Activated T-cell treated with anti-CD3 and anti-CD28 coated beads, Interleukin-2, amount 50 U/mL, for 72 hours (primary cell): Measurements from ENCODE around the gene TMEM200C. TPM values are rescaled to one million over a fixed set of nuclear protein-coding genes. Genes with fewer than 3 reads are reported as not detected.
"Not testable (repeated sequence)": the region's sequence is repeated elsewhere in the genome, so short reads cannot be mapped to it uniquely, and the experiment has no call there.

Experiments
- ATAC-seq, 2 donors: fragments of 150-1000 bp; cut with Tn5 transposase; replicated peaks in 1 of 2; 2 replicates each; pipeline ENCODE4 v1.10.0; 2021; ENCODE audit warnings: moderate library complexity in 2 of 2, mild to moderate bottlenecking in 1 of 2
- DNase-seq, 2 donors: peaks; one replicate each; pipeline ENCODE4 v3.0.0; 2021 to 2022; ENCODE audit warnings: mixed read lengths in 1 of 2
- H3K27ac Mint-ChIP-seq: one replicate; pipeline ENCODE4 v1.8.0; 2022; ENCODE audit warnings: mild to moderate bottlenecking, moderate library complexity, mixed read lengths
- H3K27me3 Mint-ChIP-seq: one replicate; pipeline ENCODE4 v1.8.0; 2022; ENCODE audit warnings: low read depth, mixed read lengths
- H3K36me3 Mint-ChIP-seq, 2 donors: one replicate each; pipeline ENCODE4 v1.8.0; 2022; ENCODE audit warnings: mixed read lengths in 2 of 2, mild to moderate bottlenecking in 1 of 2; ENCODE audit not compliant: insufficient read depth in 2 of 2
- H3K4me1 Mint-ChIP-seq: one replicate; pipeline ENCODE4 v1.8.0; 2022; ENCODE audit warnings: low read depth, mixed read lengths
- H3K4me3 Mint-ChIP-seq, 2 donors: one replicate each; pipeline ENCODE4 v1.8.0; 2022; ENCODE audit warnings: mild to moderate bottlenecking in 2 of 2, mixed read lengths in 2 of 2, moderate library complexity in 2 of 2
- H3K9me3 Mint-ChIP-seq, 2 donors: one replicate each; pipeline ENCODE4 v1.8.0; 2022; ENCODE audit warnings: mixed read lengths in 2 of 2
- total RNA-seq, 2 donors: library from RNA; stranded (reverse); gene quantifications; one replicate each; pipeline ENCODE4 v1.2.3, GENCODE V29; 2022

TMEM200C gene
- total RNA-seq, 2 donors from 2014 or later, result not detected

GRCh38 chr18:5884375-5884774 lies 10.9 kb downstream of the TMEM200C start:
- ATAC-seq, result no peak
- H3K27ac Mint-ChIP-seq, result no peak overlapping the region
- H3K36me3 Mint-ChIP-seq, result peaks cover 0 to 1% of the 10 kb centered on the region in 2 donors
- no peaks in the 10 kb centered on the region for H3K9me3 Mint-ChIP-seq
- H3K27me3 Mint-ChIP-seq, result peaks cover 27% of the 10 kb centered on the region
- H3K4me3 Mint-ChIP-seq, result no peak overlapping the region
- H3K4me1 Mint-ChIP-seq, result no peaks in the 10 kb centered on the region
- DNase-seq, result no peak

GRCh38 chr18:5879479-5879882 lies 15.8 kb downstream of the TMEM200C start:
- ATAC-seq (no peak), DNase-seq (no peak)
- H3K27me3 Mint-ChIP-seq, result peaks cover 18% of the 10 kb centered on the region
- no peak overlapping the region for H3K27ac Mint-ChIP-seq
- H3K4me1 Mint-ChIP-seq, result no peaks in the 10 kb centered on the region
- no peaks in the 10 kb centered on the region for H3K36me3 Mint-ChIP-seq
- no peaks in the 10 kb centered on the region for H3K9me3 Mint-ChIP-seq
- no peak overlapping the region for H3K4me3 Mint-ChIP-seq

GRCh38 chr18:5876891-5877290 lies 18.4 kb downstream of the TMEM200C start:
- no peak overlapping the region for H3K27ac Mint-ChIP-seq
- no peak for ATAC-seq
- H3K36me3 Mint-ChIP-seq, result no peaks in the 10 kb centered on the region
- no peak for DNase-seq
- H3K4me3 Mint-ChIP-seq, result no peak overlapping the region
- H3K27me3 Mint-ChIP-seq, result peaks cover 23% of the 10 kb centered on the region
- no peaks in the 10 kb centered on the region for H3K9me3 Mint-ChIP-seq
- H3K4me1 Mint-ChIP-seq, result no peaks in the 10 kb centered on the region

DNA sequence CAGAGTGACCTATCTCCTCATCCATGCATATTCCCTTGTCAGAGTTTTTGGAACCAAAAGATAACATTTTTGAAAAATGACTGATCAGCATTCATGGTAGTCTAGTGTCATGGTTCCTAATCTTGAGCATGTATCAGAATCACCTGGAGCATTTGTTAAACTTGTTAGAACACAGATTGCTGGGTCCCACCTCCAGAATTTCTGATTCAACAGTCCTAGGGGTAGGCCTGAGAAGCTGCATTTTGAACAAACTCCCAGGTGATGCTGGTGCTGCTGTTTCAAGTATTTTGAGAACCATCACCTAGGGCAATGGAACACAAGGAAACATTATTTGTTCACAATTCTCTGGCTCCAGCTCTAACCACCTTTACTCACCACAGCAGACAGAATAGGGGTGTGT lies 21.0 kb downstream of the TMEM200C start:
- Mint-ChIP-seq H3K4me3 (no peak overlapping the region), H3K4me1 (no peaks in the 10 kb centered on the region), H3K27ac (no peak overlapping the region), H3K36me3 (no peaks in the 10 kb centered on the region), H3K27me3 (peaks cover 19% of the 10 kb centered on the region), H3K9me3 (no peaks in the 10 kb centered on the region)
- DNase-seq (no peak), ATAC-seq (no peak)

- Mint-ChIP-seq H3K4me3 (no peak overlapping the region), H3K27ac (no peak overlapping the region), H3K36me3 (no peaks in the 10 kb centered on the region), H3K9me3 (no peaks in the 10 kb centered on the region), H3K4me1 (no peaks in the 10 kb centered on the region), H3K27me3 (peaks cover 15% of the 10 kb centered on the region)
- ATAC-seq (no peak), DNase-seq (no peak)
Observed at GRCh38 chr18:5872886-5873285, 22.4 kb downstream of the TMEM200C start.

DNA sequence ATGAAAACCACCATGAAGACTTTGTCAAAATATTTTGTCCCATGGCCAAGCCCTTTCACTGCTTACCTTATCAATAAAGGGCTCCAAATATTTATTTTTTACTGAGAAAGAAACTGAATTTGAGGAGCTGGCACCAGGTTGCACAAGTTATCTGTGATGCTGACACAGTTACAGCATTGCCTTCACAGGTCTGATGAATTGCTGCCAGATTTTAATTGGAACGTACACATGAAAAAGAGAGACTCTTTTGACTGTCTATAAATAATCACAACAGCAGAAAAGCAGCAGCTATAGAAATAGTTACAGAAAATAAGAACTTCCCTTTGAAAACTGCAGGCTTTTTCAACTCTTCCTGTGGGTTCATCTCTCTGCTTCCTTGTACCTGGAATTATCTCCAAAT lies 23.9 kb downstream of the TMEM200C start:
- Mint-ChIP-seq H3K9me3 (no peaks in the 10 kb centered on the region), H3K27me3 (peaks cover 11% of the 10 kb centered on the region), H3K4me1 (no peaks in the 10 kb centered on the region), H3K36me3 (no peaks in the 10 kb centered on the region), H3K27ac (no peak overlapping the region), H3K4me3 (no peak overlapping the region)
- no peak for DNase-seq
- no peak for ATAC-seq

GRCh38 chr18:5868218-5868854 lies 27.0 kb downstream of the TMEM200C start:
- Mint-ChIP-seq H3K4me1 (no peaks in the 10 kb centered on the region), H3K4me3 (no peak overlapping the region)
- ATAC-seq, result peak; percentile 30 to 46

GRCh38 chr18:5865521-5865920 lies 29.8 kb downstream of the TMEM200C start:
- DNase-seq, result no peak

More at GRCh38 chr18:5868218-5868854, 27.0 kb downstream of the TMEM200C start:
- no peak overlapping the region for H3K27ac Mint-ChIP-seq
- DNase-seq, result peak; percentile 38 to 40
- H3K36me3 Mint-ChIP-seq, result no peaks in the 10 kb centered on the region
- peaks cover 2% of the 10 kb centered on the region for H3K27me3 Mint-ChIP-seq
- H3K9me3 Mint-ChIP-seq, result peaks cover 0 to under 1% of the 10 kb centered on the region in 2 donors

DNA sequence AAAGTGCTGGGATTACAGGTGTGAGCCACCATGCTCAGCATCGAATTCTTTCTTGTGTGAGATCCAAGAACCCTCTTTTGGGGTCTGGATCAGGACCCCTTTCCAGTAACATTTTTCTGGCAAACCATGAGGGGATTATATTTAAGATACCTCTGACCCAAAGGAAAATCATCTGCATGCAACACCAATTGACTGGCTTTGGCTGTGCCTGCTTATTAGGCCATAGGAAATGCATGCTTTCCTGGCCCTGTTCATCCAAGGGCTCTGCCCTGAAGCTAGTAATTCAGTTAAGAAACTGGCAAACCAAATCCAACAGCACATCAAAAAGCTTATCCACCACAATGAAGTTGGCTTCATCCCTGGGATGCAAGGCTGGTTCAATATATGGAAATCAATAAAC lies 33.2 kb downstream of the TMEM200C start:
- H3K4me3 Mint-ChIP-seq, H3K36me3 Mint-ChIP-seq, H3K4me1 Mint-ChIP-seq, ATAC-seq, H3K27ac Mint-ChIP-seq, DNase-seq: not testable (repeated sequence)
- Mint-ChIP-seq H3K9me3 (peaks cover 0 to 15% of the 10 kb centered on the region in 2 donors), H3K27me3 (peaks cover 11% of the 10 kb centered on the region)

More at GRCh38 chr18:5865521-5865920, 29.8 kb downstream of the TMEM200C start:
- no peak overlapping the region for H3K27ac Mint-ChIP-seq
- no peak for ATAC-seq
- H3K36me3 Mint-ChIP-seq, result no peaks in the 10 kb centered on the region
- H3K27me3 Mint-ChIP-seq, result peaks cover 11% of the 10 kb centered on the region
- peaks cover 0 to 9% of the 10 kb centered on the region in 2 donors for H3K9me3 Mint-ChIP-seq
- no peak overlapping the region for H3K4me3 Mint-ChIP-seq
- no peaks in the 10 kb centered on the region for H3K4me1 Mint-ChIP-seq

DNA sequence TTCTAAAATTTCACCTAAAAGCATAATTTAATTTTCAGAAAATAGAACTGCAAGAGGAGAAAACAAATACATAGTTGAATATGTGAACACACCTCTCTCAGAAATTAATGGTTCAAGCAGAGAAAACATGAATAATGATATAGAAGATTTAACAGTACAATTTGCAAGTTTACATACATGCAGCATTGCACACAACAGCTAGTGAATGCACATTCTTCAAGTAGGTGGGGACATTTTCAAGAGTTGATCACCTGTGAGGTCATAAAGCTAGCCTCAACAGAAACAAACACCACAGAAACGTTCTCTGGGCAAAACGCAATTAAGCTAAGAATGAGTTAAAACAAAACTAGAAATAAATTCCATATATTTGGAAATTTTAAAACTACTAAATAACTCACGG lies 38.1 kb downstream of the TMEM200C start:
- no peak overlapping the region for H3K4me3 Mint-ChIP-seq
- peaks cover 28% of the 10 kb centered on the region for H3K27me3 Mint-ChIP-seq
- no peak for ATAC-seq
- no peaks in the 10 kb centered on the region for H3K36me3 Mint-ChIP-seq
- no peaks in the 10 kb centered on the region for H3K4me1 Mint-ChIP-seq
- peaks cover 0 to 7% of the 10 kb centered on the region in 2 donors for H3K9me3 Mint-ChIP-seq
- no peak for DNase-seq
- H3K27ac Mint-ChIP-seq, result no peak overlapping the region

DNA sequence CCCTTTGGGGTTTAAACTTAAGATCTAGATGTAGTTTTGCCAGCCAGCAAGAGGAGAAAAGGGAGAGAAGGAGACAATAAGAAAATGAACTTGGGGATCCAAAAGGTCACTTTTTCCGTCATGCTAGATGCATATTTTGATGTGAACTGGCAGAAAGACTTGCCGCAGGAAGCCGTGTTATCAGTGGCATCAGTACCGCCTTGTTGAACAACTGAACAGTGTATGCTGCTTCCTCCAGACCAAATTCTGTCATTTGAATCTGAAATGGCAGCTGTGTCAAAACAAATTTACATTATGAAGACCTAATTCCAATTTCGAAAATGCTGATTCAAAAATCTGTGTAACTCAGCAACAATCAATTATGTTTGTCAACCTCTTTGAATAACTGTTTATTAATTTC lies 42.1 kb downstream of the TMEM200C start:
- ATAC-seq (no peak), DNase-seq (no peak)
- Mint-ChIP-seq H3K9me3 (no peaks in the 10 kb centered on the region), H3K27ac (no peak overlapping the region), H3K4me1 (no peaks in the 10 kb centered on the region), H3K36me3 (no peaks in the 10 kb centered on the region), H3K27me3 (peaks cover 40% of the 10 kb centered on the region), H3K4me3 (no peak overlapping the region)

GRCh38 chr18:5851998-5852397 lies 43.3 kb downstream of the TMEM200C start:
- ATAC-seq, result no peak
- no peaks in the 10 kb centered on the region for H3K4me1 Mint-ChIP-seq
- H3K27ac Mint-ChIP-seq, result no peak overlapping the region
- no peak overlapping the region for H3K4me3 Mint-ChIP-seq
- H3K27me3 Mint-ChIP-seq, result peaks cover 49% of the 10 kb centered on the region
- no peak for DNase-seq
- H3K9me3 Mint-ChIP-seq, result no peaks in the 10 kb centered on the region
- H3K36me3 Mint-ChIP-seq, result no peaks in the 10 kb centered on the region

GRCh38 chr18:5842653-5843052 lies 52.7 kb downstream of the TMEM200C start:
- no peaks in the 10 kb centered on the region for H3K9me3 Mint-ChIP-seq
- H3K4me1 Mint-ChIP-seq, result no peaks in the 10 kb centered on the region
- no peak for DNase-seq
- no peak for ATAC-seq
- peaks cover 10% of the 10 kb centered on the region for H3K27me3 Mint-ChIP-seq
- no peaks in the 10 kb centered on the region for H3K36me3 Mint-ChIP-seq
- H3K4me3 Mint-ChIP-seq, result no peak overlapping the region
- H3K27ac Mint-ChIP-seq, result no peak overlapping the region

- Mint-ChIP-seq H3K9me3 (no peaks in the 10 kb centered on the region), H3K4me1 (no peaks in the 10 kb centered on the region), H3K36me3 (no peaks in the 10 kb centered on the region), H3K27me3 (peaks cover 6% of the 10 kb centered on the region), H3K27ac (no peak overlapping the region), H3K4me3 (no peak overlapping the region)
- no peak for ATAC-seq
- no peak for DNase-seq
Observed at GRCh38 chr18:5841518-5841917, 53.8 kb downstream of the TMEM200C start.
